HG03095 (cell line): Measurements from ENCODE around the gene CSNK1G1.

Source experiments
- ATAC-seq: cut with Tn5 transposase; IDR thresholded peaks from one replicate; pipeline ENCODE4 v1.9.1; 2021; ENCODE audit warnings: moderate library complexity; ENCODE audit not compliant: unreplicated experiment

Gene CSNK1G1

GRCh38 chr15:64205202-64205601 lies 150.8 kb downstream of the CSNK1G1 start:
- no peak for ATAC-seq

GRCh38 chr15:64197425-64197824 lies 158.5 kb downstream of the CSNK1G1 start:
- ATAC-seq, result no peak

GRCh38 chr15:64193971-64194370 lies 162.0 kb downstream of the CSNK1G1 start:
- no peak for ATAC-seq

- ATAC-seq, result no peak
These were observed 163.8 kb downstream of the CSNK1G1 start for GRCh38 chr15:64191971-64192830.

- ATAC-seq, result no peak
These were observed 168.4 kb downstream of the CSNK1G1 start for GRCh38 chr15:64187396-64188191.

GRCh38 chr15:64185146-64185911 lies 170.6 kb downstream of the CSNK1G1 start:
- ATAC-seq, result no peak

GRCh38 chr15:64182859-64183370 lies 173.1 kb downstream of the CSNK1G1 start:
- no peak for ATAC-seq

GRCh38 chr15:64180235-64180824 lies 175.6 kb downstream of the CSNK1G1 start:
- ATAC-seq, result no peak

GRCh38 chr15:64166102-64166890 lies 189.7 kb downstream of the CSNK1G1 start:
- ATAC-seq, result no peak

- no peak for ATAC-seq
These were observed 191.5 kb downstream of the CSNK1G1 start for GRCh38 chr15:64164436-64164835.

GRCh38 chr15:64163659-64164362 lies 192.2 kb downstream of the CSNK1G1 start:
- no peak for ATAC-seq

- peak; percentile 80 for ATAC-seq
These were observed 192.9 kb downstream of the CSNK1G1 start, which contains the start of gene PPIB for GRCh38 chr15:64162869-64163658. Gene PPIB, minus strand, starts transcription at chr15:64163022. Its CDS starts 36 bp downstream, at chr15:64162986.

- ATAC-seq, result peak; percentile 10
These were observed 193.5 kb downstream of the CSNK1G1 start for GRCh38 chr15:64162478-64162868.

GRCh38 chr15:64161688-64162477 lies 194.1 kb downstream of the CSNK1G1 start:
- no peak for ATAC-seq

GRCh38 chr15:64158363-64159134 lies 197.4 kb downstream of the CSNK1G1 start:
- ATAC-seq, result no peak

- no peak for ATAC-seq
These were observed 198.3 kb downstream of the CSNK1G1 start for GRCh38 chr15:64157599-64158125.
